ENCODE measurements around the gene MFN2. TPM values are rescaled to one million over a fixed set of nuclear protein-coding genes. Genes with fewer than 3 reads are reported as not detected.

Gene MFN2
- total and polyA plus RNA-seq, 2 of the 8 experiments (the other 6 are each of a cell fraction or from before 2014, with no cell fraction given), result 34.0 to 62.5 TPM

DNA sequence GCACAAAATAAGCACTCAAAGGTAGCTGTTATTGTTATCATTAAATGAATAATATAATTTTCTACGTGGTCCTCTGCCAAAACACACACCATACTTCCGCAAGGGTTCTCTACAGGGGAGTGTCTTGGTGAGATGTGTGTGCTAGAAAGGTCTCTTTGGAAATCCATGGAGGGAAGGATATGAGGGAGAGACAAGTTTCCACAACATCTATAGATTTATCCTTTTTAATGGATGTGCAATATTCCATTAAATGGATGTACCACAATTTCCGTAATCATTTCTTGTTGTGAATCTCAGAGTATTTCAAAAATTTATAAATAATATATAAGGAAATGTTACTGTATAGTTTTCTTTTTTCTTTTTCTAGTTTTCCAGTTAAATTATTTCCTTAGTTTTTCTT lies 80.3 kb downstream of the MFN2 start:
- H3K27me3 ChIP-seq (replicated peaks in 1 of 4; ENCODE audit: control insufficient read depth in 3 of 4, extremely low read depth in 1 of 4, insufficient read depth in 3 of 4, low read length in 3 of 4), result peaks cover 0 to 21% (median 12%) of the 10 kb centered on the region in 4 experiments; a peak in 6 of 7 replicates
- CTCF ChIA-PET (ENCODE audit: partially characterized antibody), result no interaction called here
- no peak for FAIRE-seq

More for the DNA sequence above, 80.3 kb downstream of the MFN2 start:
- H3K4me3 ChIP-seq (ENCODE audit: extremely low read depth in 1 of 4, insufficient read depth in 2 of 4, low read depth in 3 of 4, low read length in 4 of 4), result no peak overlapping the region
- H3K79me2 ChIP-seq (ENCODE audit: control insufficient read depth in 1 of 2, insufficient read depth in 2 of 2, low read length in 2 of 2), result peaks cover 0 to 18% of the 10 kb centered on the region in 2 experiments; a peak in 2 of 4 replicates
- no peak overlapping the region for H3K56ac ChIP-seq (replicated peaks; ENCODE audit: insufficient read length, low read depth, low read length)
- H4K91ac ChIP-seq (replicated peaks; ENCODE audit: insufficient read length, low read length), result no peak overlapping the region
- no peak overlapping the region for H2AK5ac ChIP-seq (ENCODE audit: low read depth, low read length)
- H2BK5ac ChIP-seq (ENCODE audit: low read depth, low read length), result no peak overlapping the region
- POLR2A ChIA-PET (ENCODE audit: partially characterized antibody), result no interaction called here
- no peak overlapping the region for H2BK20ac ChIP-seq (ENCODE audit: low read length)
- no peaks in the 10 kb centered on the region for H3K9me3 ChIP-seq (ENCODE audit: insufficient read depth in 2 of 2, low read depth in 1 of 2, low read length in 1 of 2)
- no peak overlapping the region for H3K4me2 ChIP-seq (ENCODE audit: insufficient read depth in 1 of 2, low read depth in 2 of 2, low read length in 2 of 2)
- WGBS, 2 experiments (ENCODE audit: extremely low coverage in 1 of 2, insufficient coverage in 1 of 2, insufficient read length in 1 of 2, insufficient replicate concordance in 2 of 2, low coverage in 1 of 2, low lambda C conversion rate in 2 of 2, missing lambda C conversion rate in 1 of 2), result 97% methylated on average over 3 of the region's 3 CpGs; no CpG with 5 or more reads in 1 of the 2 experiments
- TF ChIP-seq, protein P1, sequence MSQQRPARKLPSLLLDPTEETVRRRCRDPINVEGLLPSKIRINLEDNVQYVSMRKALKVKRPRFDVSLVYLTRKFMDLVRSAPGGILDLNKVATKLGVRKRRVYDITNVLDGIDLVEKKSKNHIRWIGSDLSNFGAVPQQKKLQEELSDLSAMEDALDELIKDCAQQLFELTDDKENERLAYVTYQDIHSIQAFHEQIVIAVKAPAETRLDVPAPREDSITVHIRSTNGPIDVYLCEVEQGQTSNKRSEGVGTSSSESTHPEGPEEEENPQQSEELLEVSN (IDR thresholded peaks at IDR 0.05), result no peak
- TF ChIP-seq KDM5A (IDR thresholded peaks at IDR 0.05; ENCODE audit: low read length) (no peak), GTF2F1 (IDR thresholded peaks at IDR 0.05; ENCODE audit: borderline replicate concordance, low read depth, low read length) (no peak), NRF1 (IDR thresholded peaks at IDR 0.05; ENCODE audit: low read depth, low read length) (no peak), TBP (IDR thresholded peaks at IDR 0.05; ENCODE audit: low read depth, low read length) (no peak), SIRT6 (IDR thresholded peaks at IDR 0.05; ENCODE audit: low read length) (no peak), SP1 (IDR thresholded peaks at IDR 0.05; ENCODE audit: low read depth, low read length) (no peak), SUZ12 (IDR thresholded peaks at IDR 0.05; ENCODE audit: low read length) (no peak), MAFK (IDR thresholded peaks at IDR 0.05; ENCODE audit: low read depth, low read length) (no peak)
- H3K4ac ChIP-seq (replicated peaks; ENCODE audit: insufficient read length, low read depth, low read length), result no peak overlapping the region
- H3K27ac ChIP-seq (ENCODE audit: low read depth, low read length), result no peak overlapping the region
- H3K14ac ChIP-seq (ENCODE audit: insufficient read length), result no peak overlapping the region
- no peak overlapping the region for H3K9ac ChIP-seq (replicated peaks in 1 of 4; ENCODE audit: extremely low read depth in 1 of 4, low read depth in 3 of 4, low read length in 3 of 4)
- peaks cover 15% of the 10 kb centered on the region for H3K23me2 ChIP-seq (ENCODE audit: low read depth, low read length)
- no peak overlapping the region for H2BK15ac ChIP-seq (ENCODE audit: low read length)
- H3K23ac ChIP-seq (ENCODE audit: insufficient read length), result no peak overlapping the region
- no peak for DNase-seq (ENCODE audit: low read depth in 1 of 2, low spot score in 2 of 2)
- H3K4me1 ChIP-seq (replicated peaks in 1 of 4; ENCODE audit: control insufficient read depth in 3 of 4, insufficient read depth in 4 of 4, low read length in 3 of 4), result peaks cover 0 to 21% (median 13%) of the 10 kb centered on the region in 4 experiments; a peak in 6 of 7 replicates
- H3K36me3 ChIP-seq (ENCODE audit: control insufficient read depth in 2 of 4, insufficient read depth in 4 of 4, low read length in 3 of 4), result no peaks in the 10 kb centered on the region
- no peaks in the 10 kb centered on the region for H4K20me1 ChIP-seq (replicated peaks in 1 of 2; ENCODE audit: control insufficient read depth in 1 of 2, insufficient read depth in 2 of 2, low read length in 2 of 2)
- H2AFZ ChIP-seq (ENCODE audit: low read length), result no peak overlapping the region
- no peak overlapping the region for H4K5ac ChIP-seq (ENCODE audit: insufficient read length, low read depth, low read length)
- H2BK12ac ChIP-seq (ENCODE audit: low read depth, low read length), result no peak overlapping the region
- H3K79me1 ChIP-seq (ENCODE audit: low read depth, low read length), result no peaks in the 10 kb centered on the region; the same call in 1 of the 2 replicates
- H3K18ac ChIP-seq (ENCODE audit: extremely low read depth, low read length), result no peak overlapping the region
- H2BK120ac ChIP-seq (replicated peaks; ENCODE audit: low read depth, low read length), result no peak overlapping the region
- no peak overlapping the region for H4K8ac ChIP-seq (ENCODE audit: extremely low read depth, insufficient read depth, low read length)

Data from H1 (cell line).